HFFc6 (cell line): ENCODE measurements around the gene FMO3. TPM values are rescaled to one million over a fixed set of nuclear protein-coding genes. Genes with fewer than 3 reads are reported as not detected.

Source experiments
- DNase-seq: peaks from one replicate; pipeline ENCODE4 v3.0.0-alpha.2; 2018
- H3K27ac Mint-ChIP-seq: 2 replicates; pipeline ENCODE4 v1.8.0; 2020; ENCODE audit warnings: mild to moderate bottlenecking, mixed read lengths
- H3K27me3 Mint-ChIP-seq: 2 replicates; pipeline ENCODE4 v1.8.0; 2021; ENCODE audit warnings: mild to moderate bottlenecking, moderate library complexity, mixed read lengths; ENCODE audit not compliant: insufficient read depth
- H3K36me3 Mint-ChIP-seq: 2 replicates; pipeline ENCODE4 v1.8.0; 2021; ENCODE audit warnings: low read depth, mixed read lengths
- H3K4me1 Mint-ChIP-seq: 2 replicates; pipeline ENCODE4 v1.8.0; 2020; ENCODE audit warnings: low read depth, mixed read lengths
- H3K4me3 Mint-ChIP-seq: 2 replicates; pipeline ENCODE4 v1.8.0; 2020; ENCODE audit warnings: mild to moderate bottlenecking, moderate library complexity, mixed read lengths
- H3K9me3 Mint-ChIP-seq: 2 replicates; pipeline ENCODE4 v1.8.0; 2020; ENCODE audit warnings: mild to moderate bottlenecking, mixed read lengths
- CTCF ChIP-seq: fragments of 200-600 bp; sonication (generic); IDR thresholded peaks from 2 replicates; pipeline ENCODE4 v1.5.0; 2021; ENCODE audit warnings: antibody characterized with exemption, mild to moderate bottlenecking
- total RNA-seq, 6 experiments: library from RNA; stranded (reverse); fragmentation: NEBNext Ultra II Directional; extraction: Animal tissue kit (Norgen Biotek cat#: 25700); gene quantifications; 2 replicates in 1 of 6; 3 replicates in 5 of 6; pipeline ENCODE4 v1.2.3, GENCODE V29; 2021

Gene FMO3
- total RNA-seq, 6 experiments from 2014 or later: 0.23 to 0.89 (median 0.40) TPM; not detected in 2

- Mint-ChIP-seq H3K4me3 (no peak overlapping the region), H3K36me3 (no peaks in the 10 kb centered on the region), H3K4me1 (no peaks in the 10 kb centered on the region; the same call in 1 of the 2 replicates), H3K27me3 (peaks cover 7% of the 10 kb centered on the region), H3K27ac (no peak overlapping the region), H3K9me3 (no peaks in the 10 kb centered on the region)
- peak; percentile 8 for DNase-seq
- no peak for TF ChIP-seq CTCF
Measured at GRCh38 chr1:171134204-171134923, 43.7 kb downstream of the FMO3 start.

GRCh38 chr1:171137580-171137979, 46.9 kb downstream of the FMO3 start:
- Mint-ChIP-seq H3K27ac (no peak overlapping the region), H3K27me3 (peaks cover 6% of the 10 kb centered on the region), H3K4me3 (no peak overlapping the region), H3K4me1 (peaks cover 19% of the 10 kb centered on the region), H3K36me3 (no peaks in the 10 kb centered on the region), H3K9me3 (no peaks in the 10 kb centered on the region)
- no peak for DNase-seq
- no peak for TF ChIP-seq CTCF

GRCh38 chr1:171138980-171139379, 48.3 kb downstream of the FMO3 start:
- Mint-ChIP-seq H3K36me3 (no peaks in the 10 kb centered on the region), H3K4me1 (peaks cover 25% of the 10 kb centered on the region), H3K27me3 (peaks cover 5% of the 10 kb centered on the region), H3K27ac (no peak overlapping the region), H3K9me3 (no peaks in the 10 kb centered on the region), H3K4me3 (no peak overlapping the region)
- no peak for DNase-seq
- no peak for TF ChIP-seq CTCF

- H3K9me3 Mint-ChIP-seq: no peaks in the 10 kb centered on the region
- H3K4me3 Mint-ChIP-seq: no peak overlapping the region
- no peaks in the 10 kb centered on the region for H3K36me3 Mint-ChIP-seq
- no peak for TF ChIP-seq CTCF
- H3K27ac Mint-ChIP-seq: no peak overlapping the region
- DNase-seq: no peak
- H3K27me3 Mint-ChIP-seq: peaks cover 4% of the 10 kb centered on the region
- peaks cover 25% of the 10 kb centered on the region for H3K4me1 Mint-ChIP-seq
Measured at GRCh38 chr1:171139890-171140289, 49.2 kb downstream of the FMO3 start.

- TF ChIP-seq CTCF: no peak
- no peaks in the 10 kb centered on the region for H3K9me3 Mint-ChIP-seq
- peaks cover 25% of the 10 kb centered on the region for H3K4me1 Mint-ChIP-seq
- DNase-seq: no peak
- no peak overlapping the region for H3K27ac Mint-ChIP-seq
- H3K4me3 Mint-ChIP-seq: no peak overlapping the region
- H3K36me3 Mint-ChIP-seq: no peaks in the 10 kb centered on the region
- H3K27me3 Mint-ChIP-seq: peaks cover 9% of the 10 kb centered on the region
Measured at GRCh38 chr1:171140401-171140800, 49.7 kb downstream of the FMO3 start.
